GM18907 (cell line): ENCODE measurements around the gene AUH.
"Not testable (repeated sequence)": the region's sequence is repeated elsewhere in the genome, so short reads cannot be mapped to it uniquely, and the experiment has no call there.

ENCODE experiments used
- ATAC-seq: cut with Tn5 transposase; IDR thresholded peaks from one replicate; pipeline ENCODE4 v1.9.1; 2021; ENCODE audit warnings: mild to moderate bottlenecking, moderate library complexity; ENCODE audit not compliant: unreplicated experiment

Gene AUH

GRCh38 chr9:91382298-91382697 lies 20.6 kb upstream of the AUH start:
- no peak for ATAC-seq

- ATAC-seq, result no peak
These were observed 17.7 kb upstream of the AUH start for GRCh38 chr9:91379426-91379825.

GRCh38 chr9:91378695-91379127 lies 17.0 kb upstream of the AUH start:
- no peak for ATAC-seq

- not testable (repeated sequence) for ATAC-seq
These were observed 16.3 kb upstream of the AUH start for GRCh38 chr9:91378054-91378453.

GRCh38 chr9:91376239-91376638 lies 14.5 kb upstream of the AUH start:
- no peak for ATAC-seq

- no peak for ATAC-seq
These were observed 13.2 kb upstream of the AUH start for GRCh38 chr9:91374939-91375338.

GRCh38 chr9:91371894-91372293 lies 10.2 kb upstream of the AUH start:
- no peak for ATAC-seq

- not testable (repeated sequence) for ATAC-seq
These were observed 8.3 kb upstream of the AUH start for GRCh38 chr9:91370006-91370405.

- ATAC-seq, result no peak
These were observed 3.0 kb upstream of the AUH start for GRCh38 chr9:91364702-91365101.

- ATAC-seq, result no peak
These were observed 2.3 kb upstream of the AUH start for GRCh38 chr9:91364005-91364404.

GRCh38 chr9:91362051-91362611 lies 413 bp upstream of the AUH start:
- no peak for ATAC-seq

- ATAC-seq, result no peak
These were observed 997 bp downstream of the AUH start for GRCh38 chr9:91360551-91361290.

- no peak for ATAC-seq
These were observed 1.8 kb downstream of the AUH start for GRCh38 chr9:91359734-91360470.

- ATAC-seq, result no peak
These were observed 2.6 kb downstream of the AUH start for GRCh38 chr9:91359083-91359482.

GRCh38 chr9:91354881-91355280 lies 6.8 kb downstream of the AUH start:
- ATAC-seq, result no peak

GRCh38 chr9:91349115-91349555 lies 12.6 kb downstream of the AUH start:
- no peak for ATAC-seq

GRCh38 chr9:91348191-91348807 lies 13.4 kb downstream of the AUH start:
- ATAC-seq, result no peak

GRCh38 chr9:91347377-91347776 lies 14.3 kb downstream of the AUH start:
- ATAC-seq, result no peak

GRCh38 chr9:91346644-91347043 lies 15.1 kb downstream of the AUH start:
- ATAC-seq, result no peak

- no peak for ATAC-seq
These were observed 15.7 kb downstream of the AUH start for GRCh38 chr9:91345978-91346377.

GRCh38 chr9:91342575-91342974 lies 19.1 kb downstream of the AUH start:
- ATAC-seq, result no peak

GRCh38 chr9:91341749-91342148 lies 20.0 kb downstream of the AUH start:
- ATAC-seq, result no peak
